Measurements from ENCODE around the gene SPRED2.

DNA sequence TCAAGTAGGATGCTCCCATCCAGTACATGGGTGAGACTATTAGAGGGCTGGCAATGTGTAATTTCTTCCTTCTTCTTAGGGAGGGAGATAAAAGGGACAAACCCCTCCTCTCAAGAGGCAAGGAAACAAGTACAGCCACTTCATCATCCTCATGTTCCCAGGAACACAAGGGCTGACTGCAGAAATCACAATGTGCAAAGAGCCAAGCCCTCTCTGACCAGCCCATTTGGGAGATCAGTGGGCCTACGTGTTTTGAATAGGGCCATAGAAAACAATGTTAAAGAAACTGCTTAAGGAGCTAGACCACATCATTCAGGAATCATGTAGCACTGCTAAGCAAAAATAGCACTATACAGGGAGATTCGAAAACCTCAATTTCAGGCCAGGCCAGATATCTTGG is 107.3 kb downstream of the SPRED2 start:
- TF ChIP-seq ZNF274 (IDR thresholded peaks at IDR 0.05; ENCODE audit: low read depth, low read length) (no peak), YY1 (IDR thresholded peaks at IDR 0.05; ENCODE audit: insufficient read depth, insufficient read length) (no peak)
